ENCODE data around the gene RIBC1. TPM values are rescaled to one million over a fixed set of nuclear protein-coding genes. Genes with fewer than 3 reads are reported as not detected.
"Not testable (repeated sequence)": the region's sequence is repeated elsewhere in the genome, so short reads cannot be mapped to it uniquely, and the experiment has no call there.

Gene RIBC1
- polyA plus RNA-seq, 1 donor: 0.32 TPM

GRCh38 chrX:53435997-53436396 lies 13.3 kb downstream of the RIBC1 start:
- no peak for DNase-seq (ENCODE audit: low read depth)

GRCh38 chrX:53437206-53437605 lies 14.5 kb downstream of the RIBC1 start:
- DNase-seq (ENCODE audit: low read depth): no peak

- no peak for DNase-seq (ENCODE audit: low read depth)
These were observed 15.6 kb downstream of the RIBC1 start for GRCh38 chrX:53438174-53438831.

- no peak for DNase-seq (ENCODE audit: low read depth)
These were observed 16.2 kb downstream of the RIBC1 start for GRCh38 chrX:53438832-53439230.

- no peak for DNase-seq (ENCODE audit: low read depth)
These were observed 17.4 kb downstream of the RIBC1 start for GRCh38 chrX:53440101-53440500.

- DNase-seq (ENCODE audit: low read depth): no peak
These were observed 18.2 kb downstream of the RIBC1 start for GRCh38 chrX:53440621-53441517.

- DNase-seq (ENCODE audit: low read depth): no peak
These were observed 19.1 kb downstream of the RIBC1 start for GRCh38 chrX:53441531-53442321.

GRCh38 chrX:53442322-53442631 lies 19.6 kb downstream of the RIBC1 start:
- DNase-seq (ENCODE audit: low read depth): no peak

GRCh38 chrX:53445977-53446376 lies 23.3 kb downstream of the RIBC1 start:
- no peak for DNase-seq (ENCODE audit: low read depth)

- DNase-seq (ENCODE audit: low read depth): no peak
These were observed 24.8 kb downstream of the RIBC1 start for GRCh38 chrX:53447441-53447840.

- DNase-seq (ENCODE audit: low read depth): no peak
These were observed 27.0 kb downstream of the RIBC1 start for GRCh38 chrX:53449632-53450031.

GRCh38 chrX:53452812-53453211 lies 30.1 kb downstream of the RIBC1 start:
- DNase-seq (ENCODE audit: low read depth): no peak

GRCh38 chrX:53456254-53456653 lies 33.6 kb downstream of the RIBC1 start:
- DNase-seq (ENCODE audit: low read depth): no peak

GRCh38 chrX:53458082-53458481 lies 35.4 kb downstream of the RIBC1 start:
- DNase-seq (ENCODE audit: low read depth): no peak

- not testable (repeated sequence) for DNase-seq (ENCODE audit: low read depth)
These were observed 46.0 kb downstream of the RIBC1 start for GRCh38 chrX:53468659-53469058.

- no peak for DNase-seq (ENCODE audit: low read depth)
These were observed 48.7 kb downstream of the RIBC1 start for GRCh38 chrX:53471346-53471745.

- DNase-seq (ENCODE audit: low read depth): no peak
These were observed 52.0 kb downstream of the RIBC1 start for GRCh38 chrX:53474707-53475106.

- no peak for DNase-seq (ENCODE audit: low read depth)
These were observed 53.7 kb downstream of the RIBC1 start for GRCh38 chrX:53476371-53476770.

GRCh38 chrX:53479301-53479700 lies 56.6 kb downstream of the RIBC1 start:
- no peak for DNase-seq (ENCODE audit: low read depth)
